GM19035 (cell line): ENCODE data around the gene NAA38.

Experiments used
- ATAC-seq: cut with Tn5 transposase; IDR thresholded peaks from one replicate; pipeline ENCODE4 v1.9.1; 2021; ENCODE audit not compliant: unreplicated experiment

Gene NAA38

GRCh38 chr17:7856811-7857712 lies at the start of gene NAA38:
Gene NAA38, minus strand, starts transcription at chr17:7857559. Its CDS starts 96 bp downstream, at chr17:7857463.
- peak; percentile 72 for ATAC-seq

GRCh38 chr17:7903154-7904103 lies 46.1 kb upstream of the NAA38 start:
- no peak for ATAC-seq

GRCh38 chr17:7897773-7898172 lies 40.4 kb upstream of the NAA38 start:
- ATAC-seq = no peak

GRCh38 chr17:7897090-7897489 lies 39.7 kb upstream of the NAA38 start:
- ATAC-seq = no peak

GRCh38 chr17:7894866-7895265 lies 37.5 kb upstream of the NAA38 start:
- no peak for ATAC-seq

GRCh38 chr17:7894226-7894625 lies 36.9 kb upstream of the NAA38 start:
- no peak for ATAC-seq

- no peak for ATAC-seq
Observed at GRCh38 chr17:7893187-7893880, 36.0 kb upstream of the NAA38 start.

GRCh38 chr17:7889166-7889955 lies 32.0 kb upstream of the NAA38 start:
- no peak for ATAC-seq

- ATAC-seq = no peak
Observed at GRCh38 chr17:7888184-7888920, 31.0 kb upstream of the NAA38 start, which contains the start of gene CHD3. Gene CHD3, plus strand, starts transcription at chr17:7888789. Its CDS starts 212 bp downstream, at chr17:7889001.

GRCh38 chr17:7887482-7888183 lies 30.3 kb upstream of the NAA38 start:
- no peak for ATAC-seq

GRCh38 chr17:7887038-7887481 lies 29.7 kb upstream of the NAA38 start:
- no peak for ATAC-seq

- peak; percentile 2 for ATAC-seq
Observed at GRCh38 chr17:7886227-7887037, 29.1 kb upstream of the NAA38 start.

GRCh38 chr17:7885367-7886226 lies 28.2 kb upstream of the NAA38 start:
- ATAC-seq = peak; percentile 37

GRCh38 chr17:7884581-7885366 lies 27.4 kb upstream of the NAA38 start:
- ATAC-seq = peak; percentile 9

GRCh38 chr17:7883781-7884386 lies 26.5 kb upstream of the NAA38 start:
- no peak for ATAC-seq

- ATAC-seq = no peak
Observed at GRCh38 chr17:7882629-7883028, 25.3 kb upstream of the NAA38 start.
